GM18951 (cell line): ENCODE data around the gene GRHL1.
"Not testable (repeated sequence)": the region's sequence is repeated elsewhere in the genome, so short reads cannot be mapped to it uniquely, and the experiment has no call there.

Source experiments
- POLR2A ChIP-seq: IDR thresholded peaks from 4 replicates; pipeline ENCODE4 v1.6.1; 2011; ENCODE audit warnings: mild to moderate bottlenecking; ENCODE audit not compliant: insufficient read length, insufficient read depth; ENCODE audit errors: extremely low read depth
- in situ Hi-C: fragments of 300-500 bp; cut with MboI; formaldehyde crosslinking; loops from one replicate; pipeline ENCODE4 v1.12.0; 2022; ENCODE audit warnings: low sequenced_read_pairs, mixed read lengths, inconsistent platforms; ENCODE audit not compliant: unreplicated experiment

The GRHL1 gene, protein sequence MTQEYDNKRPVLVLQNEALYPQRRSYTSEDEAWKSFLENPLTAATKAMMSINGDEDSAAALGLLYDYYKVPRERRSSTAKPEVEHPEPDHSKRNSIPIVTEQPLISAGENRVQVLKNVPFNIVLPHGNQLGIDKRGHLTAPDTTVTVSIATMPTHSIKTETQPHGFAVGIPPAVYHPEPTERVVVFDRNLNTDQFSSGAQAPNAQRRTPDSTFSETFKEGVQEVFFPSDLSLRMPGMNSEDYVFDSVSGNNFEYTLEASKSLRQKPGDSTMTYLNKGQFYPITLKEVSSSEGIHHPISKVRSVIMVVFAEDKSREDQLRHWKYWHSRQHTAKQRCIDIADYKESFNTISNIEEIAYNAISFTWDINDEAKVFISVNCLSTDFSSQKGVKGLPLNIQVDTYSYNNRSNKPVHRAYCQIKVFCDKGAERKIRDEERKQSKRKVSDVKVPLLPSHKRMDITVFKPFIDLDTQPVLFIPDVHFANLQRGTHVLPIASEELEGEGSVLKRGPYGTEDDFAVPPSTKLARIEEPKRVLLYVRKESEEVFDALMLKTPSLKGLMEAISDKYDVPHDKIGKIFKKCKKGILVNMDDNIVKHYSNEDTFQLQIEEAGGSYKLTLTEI

GRCh38 chr2:9951522-9952285 is at the start of gene GRHL1:
TSS of gene GRHL1 (plus strand) at chr2:9951693. CDS start at chr2:9951834, 141 bp downstream.
- in situ Hi-C loops: no loop called here

GRCh38 chr2:9905413-9905812 is 46.1 kb upstream of the GRHL1 start:
- in situ Hi-C loops: no loop called here
- no peak for TF ChIP-seq POLR2A

More at GRCh38 chr2:9951522-9952285, at the start of gene GRHL1:
- TF ChIP-seq POLR2A: no peak

- TF ChIP-seq POLR2A: no peak
- in situ Hi-C loops: no loop called here
Measured at GRCh38 chr2:9907402-9907801, 44.1 kb upstream of the GRHL1 start.

GRCh38 chr2:9908639-9909038 is 42.9 kb upstream of the GRHL1 start:
- no peak for TF ChIP-seq POLR2A
- in situ Hi-C loops: no loop called here

DNA sequence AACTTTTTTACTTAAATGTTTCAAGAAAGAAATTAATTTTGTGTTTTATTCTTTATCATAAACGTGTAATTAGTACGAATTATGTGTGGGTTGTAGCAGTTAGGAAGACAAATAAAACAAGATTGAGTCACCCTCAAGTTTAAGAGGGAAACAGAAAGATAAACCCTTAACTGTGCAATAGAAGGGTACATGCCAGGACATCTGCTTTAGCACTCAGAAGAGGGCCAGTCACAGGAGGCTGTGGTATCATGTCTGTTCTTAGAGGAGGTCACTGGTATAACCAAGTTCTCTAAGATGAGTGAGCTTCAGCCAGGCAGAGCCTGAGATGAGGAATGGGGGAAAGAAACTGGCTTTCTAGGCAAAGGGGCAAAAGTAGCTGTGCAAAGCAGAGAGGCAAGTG is 42.4 kb upstream of the GRHL1 start:
- in situ Hi-C loops: no loop called here

GRCh38 chr2:9910699-9911098 is 40.8 kb upstream of the GRHL1 start:
- in situ Hi-C loops: no loop called here
- TF ChIP-seq POLR2A: no peak

More for the DNA sequence above, 42.4 kb upstream of the GRHL1 start:
- TF ChIP-seq POLR2A: no peak

DNA sequence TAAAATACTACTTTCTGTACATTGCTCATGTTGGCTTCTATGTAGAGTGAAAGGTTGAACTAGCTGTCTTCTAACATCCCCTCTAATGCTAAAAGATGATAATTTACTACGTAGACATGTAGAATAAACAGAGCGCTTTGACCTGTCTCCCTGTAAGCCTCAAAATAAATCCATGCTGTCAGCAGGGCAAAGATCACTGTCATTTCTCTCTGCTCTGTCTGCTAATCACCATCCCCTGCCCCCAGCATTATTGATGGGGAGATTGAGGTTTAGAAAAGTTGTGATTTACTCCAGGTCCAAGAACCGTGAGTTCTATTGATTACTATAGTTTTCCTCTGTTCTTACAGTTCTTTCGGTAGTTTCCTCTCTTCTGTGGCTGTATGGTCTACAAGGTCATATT is 39.0 kb upstream of the GRHL1 start:
- TF ChIP-seq POLR2A: no peak
- in situ Hi-C loops: no loop called here

DNA sequence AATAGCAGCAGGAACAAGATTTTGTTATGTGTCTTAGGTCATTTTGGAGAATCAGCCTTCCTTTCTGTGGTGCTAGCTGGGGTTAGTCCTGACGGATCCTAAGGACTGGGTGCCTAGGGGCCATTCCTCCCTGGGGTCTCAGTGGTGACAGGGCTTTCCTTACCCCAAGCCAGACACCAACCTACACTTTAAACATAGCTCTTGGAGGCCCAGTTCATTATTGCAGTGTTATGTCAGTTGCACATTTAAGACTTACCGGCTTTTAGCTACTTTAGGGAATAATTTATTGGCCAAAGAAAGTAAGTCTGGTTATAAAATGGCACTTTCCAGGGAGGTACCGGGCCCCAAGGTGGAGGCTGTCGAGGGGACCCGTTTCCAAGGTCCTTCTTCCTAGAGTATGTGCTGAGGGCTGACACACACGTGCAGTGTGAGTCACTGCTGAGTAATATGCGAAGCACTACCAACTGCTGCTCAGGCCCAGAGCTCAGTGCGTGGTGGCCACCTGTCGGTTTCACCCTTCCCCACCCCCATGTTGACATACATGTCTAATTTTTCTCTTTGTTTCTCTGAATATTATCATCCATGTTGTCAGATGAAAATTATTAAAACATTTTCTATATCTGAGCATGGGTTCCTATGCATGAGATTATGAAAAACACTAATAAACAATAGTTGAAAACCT is 37.0 kb upstream of the GRHL1 start:
- in situ Hi-C loops: no loop called here
- TF ChIP-seq POLR2A: no peak

- no peak for TF ChIP-seq POLR2A
- in situ Hi-C loops: no loop called here
Measured at GRCh38 chr2:9918275-9918674, 33.2 kb upstream of the GRHL1 start.

DNA sequence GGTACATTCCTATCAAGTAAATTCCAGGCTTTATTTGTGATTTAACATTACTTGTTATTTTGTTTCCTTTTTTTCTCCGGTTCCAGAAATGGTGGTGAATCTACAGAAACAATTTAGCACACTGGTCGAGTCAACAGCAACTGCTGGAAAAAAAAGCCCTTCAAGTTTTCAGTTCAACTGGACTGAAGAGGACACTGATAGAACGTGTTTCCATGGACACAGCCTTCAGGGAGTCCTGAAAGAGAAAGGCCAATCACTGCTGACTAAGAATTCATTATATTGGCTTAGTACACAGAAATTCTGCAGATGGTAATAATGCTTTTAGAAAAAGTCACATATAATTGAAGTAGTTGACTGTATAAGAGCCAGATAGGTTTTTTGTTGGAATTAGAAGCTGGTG is 32.0 kb upstream of the GRHL1 start:
- in situ Hi-C loops: no loop called here
- no peak for TF ChIP-seq POLR2A

GRCh38 chr2:9927020-9927419 is 24.5 kb upstream of the GRHL1 start:
- in situ Hi-C loops: not testable (repeated sequence)

DNA sequence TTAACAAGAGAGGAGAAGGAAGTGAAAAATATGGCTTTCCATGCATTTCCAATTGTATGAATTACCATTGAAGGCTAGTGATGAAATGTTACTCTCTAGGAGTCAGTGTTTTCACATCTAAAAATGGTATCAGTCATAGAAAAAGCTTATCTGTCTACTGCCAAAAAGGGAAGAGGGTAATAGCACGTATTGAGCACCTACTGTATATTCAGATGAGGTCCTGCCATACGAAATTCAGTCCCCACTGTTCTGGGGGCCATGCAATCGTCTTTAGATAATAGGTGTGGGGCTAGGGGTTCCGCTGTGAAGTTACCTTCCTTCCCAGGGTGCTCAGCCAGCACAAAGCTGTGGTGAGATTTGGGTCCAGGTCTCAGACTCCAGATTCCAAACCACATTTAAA is 14.2 kb upstream of the GRHL1 start:
- no peak for TF ChIP-seq POLR2A
- in situ Hi-C loops: no loop called here

DNA sequence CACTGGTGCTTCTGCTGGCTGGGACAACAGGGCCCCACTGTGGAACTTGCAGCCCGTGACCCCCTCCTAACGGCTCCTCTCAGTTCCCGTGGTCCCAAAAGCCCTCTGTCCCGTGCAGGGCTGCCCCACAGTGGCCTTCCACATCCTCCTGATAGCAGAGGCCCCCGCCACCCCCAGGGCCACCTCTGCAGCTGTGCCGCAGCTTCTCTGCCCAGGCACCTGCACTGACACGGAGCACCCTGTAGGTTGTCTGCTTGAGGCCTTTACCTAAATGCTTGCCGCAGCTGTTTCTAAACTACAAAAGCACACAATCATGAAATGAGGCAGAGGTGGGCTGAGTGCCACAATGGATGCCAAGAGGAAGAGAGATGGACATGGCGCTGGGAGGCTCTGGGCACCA is 13.5 kb upstream of the GRHL1 start:
- no peak for TF ChIP-seq POLR2A
- in situ Hi-C loops: no loop called here
